Measurements from ENCODE around the gene CEP192.

DNA sequence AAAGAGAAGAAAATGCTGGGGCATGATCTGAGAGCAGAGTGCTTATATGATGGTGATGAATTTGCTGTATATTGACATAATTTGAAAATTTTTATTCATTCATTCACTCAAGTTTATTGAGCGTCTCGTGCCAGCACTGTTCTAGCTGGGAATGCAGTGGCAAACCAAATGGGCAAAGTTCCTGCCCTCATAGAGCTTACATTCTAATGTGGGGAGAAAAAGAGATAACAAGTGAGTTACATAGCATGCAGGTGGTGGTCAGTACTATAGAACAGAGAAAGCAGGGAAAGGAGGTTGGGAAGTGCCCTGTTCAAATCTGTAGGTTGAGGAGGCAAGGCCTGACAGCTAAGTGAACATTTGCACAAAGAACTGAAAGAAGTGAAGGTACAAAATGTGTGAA, 4.3 kb downstream of the CEP192 start:
- TF ChIP-seq POLR2AphosphoS5 (IDR thresholded peaks at IDR 0.05; ENCODE audit: low read depth, low read length) (no peak), POLR2A (IDR thresholded peaks at IDR 0.05; ENCODE audit: low read depth, low read length) (no peak)
